ENCODE measurements around the gene KRTAP10-1. TPM values are rescaled to one million over a fixed set of nuclear protein-coding genes. Genes with fewer than 3 reads are reported as not detected.

KRTAP10-1 gene
- total RNA-seq, 2 experiments from 2014 or later = 0.13 TPM; not detected in 1

GRCh38 chr21:44544566-44544965 lies 4.6 kb upstream of the KRTAP10-1 start:
- Histone ChIP-seq H3K36me3 (ENCODE audit: insufficient read depth, low read length) (no peaks in the 10 kb centered on the region), H3K27ac (ENCODE audit: low read depth, low read length, poor library complexity, severe bottlenecking) (no peak overlapping the region), H3K4me1 (ENCODE audit: insufficient read depth, low read length, poor library complexity, severe bottlenecking) (peaks cover 7% of the 10 kb centered on the region), H3K9me2 (ENCODE audit: insufficient read depth, low read length) (no peaks in the 10 kb centered on the region), H3K4me2 (ENCODE audit: low read length) (no peak overlapping the region), H3K4me3 (ENCODE audit: low read depth, low read length, poor library complexity, severe bottlenecking) (no peak overlapping the region), H3K9me3 (ENCODE audit: low read length) (peaks cover 20% of the 10 kb centered on the region), H3K79me2 (ENCODE audit: insufficient read depth, low read depth, low read length) (no peaks in the 10 kb centered on the region), H2AFZ (ENCODE audit: low read length) (no peak overlapping the region), H4K20me1 (ENCODE audit: insufficient read depth, low read length) (no peaks in the 10 kb centered on the region)
- no peak for TF ChIP-seq EZH2phosphoT487 (IDR thresholded peaks at IDR 0.05; ENCODE audit: borderline replicate concordance, low read depth, low read length)
- TF ChIP-seq, protein P1, sequence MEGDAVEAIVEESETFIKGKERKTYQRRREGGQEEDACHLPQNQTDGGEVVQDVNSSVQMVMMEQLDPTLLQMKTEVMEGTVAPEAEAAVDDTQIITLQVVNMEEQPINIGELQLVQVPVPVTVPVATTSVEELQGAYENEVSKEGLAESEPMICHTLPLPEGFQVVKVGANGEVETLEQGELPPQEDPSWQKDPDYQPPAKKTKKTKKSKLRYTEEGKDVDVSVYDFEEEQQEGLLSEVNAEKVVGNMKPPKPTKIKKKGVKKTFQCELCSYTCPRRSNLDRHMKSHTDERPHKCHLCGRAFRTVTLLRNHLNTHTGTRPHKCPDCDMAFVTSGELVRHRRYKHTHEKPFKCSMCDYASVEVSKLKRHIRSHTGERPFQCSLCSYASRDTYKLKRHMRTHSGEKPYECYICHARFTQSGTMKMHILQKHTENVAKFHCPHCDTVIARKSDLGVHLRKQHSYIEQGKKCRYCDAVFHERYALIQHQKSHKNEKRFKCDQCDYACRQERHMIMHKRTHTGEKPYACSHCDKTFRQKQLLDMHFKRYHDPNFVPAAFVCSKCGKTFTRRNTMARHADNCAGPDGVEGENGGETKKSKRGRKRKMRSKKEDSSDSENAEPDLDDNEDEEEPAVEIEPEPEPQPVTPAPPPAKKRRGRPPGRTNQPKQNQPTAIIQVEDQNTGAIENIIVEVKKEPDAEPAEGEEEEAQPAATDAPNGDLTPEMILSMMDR (conservative IDR thresholded peaks at IDR 0.05; ENCODE audit: low read length) = no peak
- ChIA-PET POLR2A (no interaction called here), CTCF (ENCODE audit: unreplicated experiment) (no interaction called here)
- intact Hi-C loops (cut with micrococcal nuclease; ENCODE audit: unreplicated experiment) = no loop called here
- BruUV-seq (replicated peaks) = no TSS peak
- no peak for DNase-seq (ENCODE audit: low spot score)

DNA sequence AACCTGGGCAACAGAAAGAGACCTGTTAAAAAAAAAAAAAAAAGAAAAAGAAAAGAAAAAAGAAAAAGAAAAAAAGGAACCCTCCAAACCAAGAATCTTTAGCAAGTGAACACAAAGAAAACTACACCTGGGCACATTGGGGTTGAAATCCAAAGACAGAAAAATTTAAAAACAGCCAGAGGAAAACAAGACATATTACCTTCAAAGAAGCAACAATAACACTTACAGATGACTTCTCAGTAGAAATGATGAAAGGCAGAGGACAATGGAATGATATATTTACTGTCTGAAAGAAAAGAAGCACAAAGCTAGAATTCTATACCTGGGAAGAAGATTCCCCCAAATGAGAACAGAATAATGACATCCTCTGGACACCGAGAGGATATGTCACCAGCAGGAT lies 2.7 kb upstream of the KRTAP10-1 start:
- Histone ChIP-seq H3K9me2 (ENCODE audit: insufficient read depth, low read length) (no peaks in the 10 kb centered on the region), H3K27ac (ENCODE audit: low read depth, low read length, poor library complexity, severe bottlenecking) (no peak overlapping the region), H4K20me1 (ENCODE audit: insufficient read depth, low read length) (no peaks in the 10 kb centered on the region), H3K4me1 (ENCODE audit: insufficient read depth, low read length, poor library complexity, severe bottlenecking) (peaks cover 5% of the 10 kb centered on the region), H3K79me2 (ENCODE audit: insufficient read depth, low read depth, low read length) (no peaks in the 10 kb centered on the region), H2AFZ (ENCODE audit: low read length) (no peak overlapping the region), H3K36me3 (ENCODE audit: insufficient read depth, low read length) (no peaks in the 10 kb centered on the region), H3K4me3 (ENCODE audit: low read depth, low read length, poor library complexity, severe bottlenecking) (no peak overlapping the region), H3K4me2 (ENCODE audit: low read length) (no peak overlapping the region), H3K9me3 (ENCODE audit: low read length) (peaks cover 20% of the 10 kb centered on the region)
- POLR2A ChIA-PET = no interaction called here
- TF ChIP-seq, protein P1 (conservative IDR thresholded peaks at IDR 0.05; ENCODE audit: low read length) = no peak
- TF ChIP-seq EZH2phosphoT487 (IDR thresholded peaks at IDR 0.05; ENCODE audit: borderline replicate concordance, low read depth, low read length) = no peak
- CTCF ChIA-PET (ENCODE audit: unreplicated experiment) = no interaction called here
- BruUV-seq (replicated peaks) = no TSS peak
- intact Hi-C loops (cut with micrococcal nuclease; ENCODE audit: unreplicated experiment) = no loop called here
- DNase-seq (ENCODE audit: low spot score) = no peak

GRCh38 chr21:44540741-44541288 lies 820 bp upstream of the KRTAP10-1 start:
- Histone ChIP-seq H4K20me1 (ENCODE audit: insufficient read depth, low read length) (no peaks in the 10 kb centered on the region), H3K9me3 (ENCODE audit: low read length) (peaks cover 9% of the 10 kb centered on the region; the same call in 1 of the 2 replicates), H3K79me2 (ENCODE audit: insufficient read depth, low read depth, low read length) (no peaks in the 10 kb centered on the region), H2AFZ (ENCODE audit: low read length) (no peak overlapping the region), H3K4me2 (ENCODE audit: low read length) (no peak overlapping the region), H3K9me2 (ENCODE audit: insufficient read depth, low read length) (no peaks in the 10 kb centered on the region), H3K4me3 (ENCODE audit: low read depth, low read length, poor library complexity, severe bottlenecking) (no peak overlapping the region), H3K4me1 (ENCODE audit: insufficient read depth, low read length, poor library complexity, severe bottlenecking) (no peaks in the 10 kb centered on the region), H3K27ac (ENCODE audit: low read depth, low read length, poor library complexity, severe bottlenecking) (no peak overlapping the region), H3K36me3 (ENCODE audit: insufficient read depth, low read length) (no peaks in the 10 kb centered on the region)
- TF ChIP-seq EZH2phosphoT487 (IDR thresholded peaks at IDR 0.05; ENCODE audit: borderline replicate concordance, low read depth, low read length) = no peak
- TF ChIP-seq, protein P1 (conservative IDR thresholded peaks at IDR 0.05; ENCODE audit: low read length) = no peak
- DNase-seq (ENCODE audit: low spot score) = no peak
- POLR2A ChIA-PET = interaction anchor here (0.7 kb wide), 1 partner anchor 1241 kb away, joined by 3 read pairs; no protein-coding TSS in a partner anchor
- intact Hi-C loops (cut with micrococcal nuclease; ENCODE audit: unreplicated experiment) = no loop called here
- CTCF ChIA-PET (ENCODE audit: unreplicated experiment) = no interaction called here
- BruUV-seq (replicated peaks) = no TSS peak

Data from OCI-LY7 (cell line).